H1 (cell line): ENCODE measurements around the gene ZBTB22. TPM values are rescaled to one million over a fixed set of nuclear protein-coding genes. Genes with fewer than 3 reads are reported as not detected.
A peak's percentile ranks its signal among the peaks of the same experiment; 100 is the strongest.

Experiments used
- CHD1 ChIP-seq: IDR thresholded peaks from 2 replicates; pipeline ENCODE4 v1.6.1; 2012; ENCODE audit warnings: low read depth, low read length, improper control_type of control experiment
- CREB1 ChIP-seq: IDR thresholded peaks from 2 replicates; pipeline ENCODE4 v1.6.1; 2012; ENCODE audit warnings: inconsistent platforms
- GTF2F1 ChIP-seq: IDR thresholded peaks from 2 replicates; pipeline ENCODE4 v1.6.1; 2012; ENCODE audit warnings: low read depth, low read length, improper control_type of control experiment, borderline replicate concordance
- HDAC6 ChIP-seq: IDR thresholded peaks from one replicate; pipeline ENCODE4 v1.7.1; 2012; ENCODE audit warnings: low read depth, mild to moderate bottlenecking, inconsistent platforms, low read length, moderate library complexity
- KDM5A ChIP-seq: fragments of 200-600 bp; IDR thresholded peaks from 2 replicates; pipeline ENCODE4 v1.7.1; 2012; ENCODE audit warnings: mild to moderate bottlenecking, low read length, inconsistent platforms, mixed read lengths
- MAX ChIP-seq: IDR thresholded peaks from 2 replicates; pipeline ENCODE4 v1.6.1; 2012; ENCODE audit warnings: inconsistent platforms
- POLR2A ChIP-seq, 2 experiments: IDR thresholded peaks; 1 replicate in 1 of 2; 2 replicates in 1 of 2; pipeline ENCODE4 v1.6.1; 2011; ENCODE audit warnings: low read depth in 2 of 2, low read length in 2 of 2, mild to moderate bottlenecking in 2 of 2; ENCODE audit errors: control extremely low read depth in 1 of 2
- RAD21 ChIP-seq, 2 experiments: IDR thresholded peaks in 1 of 2; conservative IDR thresholded peaks in 1 of 2; 2 replicates each; pipeline ENCODE4 v1.6.1; 2011; ENCODE audit warnings: low read depth in 2 of 2, low read length in 2 of 2, improper control_type of control experiment in 1 of 2, inconsistent platforms in 1 of 2, mild to moderate bottlenecking in 1 of 2, moderate library complexity in 1 of 2
- SAP30 ChIP-seq: fragments of 300-600 bp; sonication (generic); IDR thresholded peaks from 2 replicates; pipeline ENCODE4 v1.7.1; 2012; ENCODE audit warnings: low read length, moderate library complexity, mild to moderate bottlenecking, inconsistent platforms; ENCODE audit not compliant: insufficient read depth, insufficient replicate concordance
- SIRT6 ChIP-seq: IDR thresholded peaks from one replicate; pipeline ENCODE4 v1.7.1; 2012; ENCODE audit warnings: low read length, inconsistent platforms
- SIX5 ChIP-seq: IDR thresholded peaks from 2 replicates; pipeline ENCODE4 v1.6.1; 2011; ENCODE audit warnings: mild to moderate bottlenecking, low read depth, low read length
- SP2 ChIP-seq: IDR thresholded peaks from 2 replicates; pipeline ENCODE4 v1.6.1; 2012; ENCODE audit warnings: mild to moderate bottlenecking, low read length, inconsistent platforms
- ZNF274 ChIP-seq: IDR thresholded peaks from 2 replicates; pipeline ENCODE4 v1.7.0; 2012; ENCODE audit warnings: low read length, borderline replicate concordance; ENCODE audit errors: extremely low read depth
- polyA plus RNA-seq, 7 experiments: library from polyadenylated mRNA; depleted of rRNA in 3 of 7; stranded (reverse) in 5 of 7; unstranded in 2 of 7; fragments of >200 nt in 5 of 7; fragments of 200-250 nt in 2 of 7; gene quantifications; 1 replicate in 5 of 7; 2 replicates in 1 of 7; 4 replicates in 1 of 7; pipeline versions ENCODE4 v1.2.1 to v1.2.3, GENCODE V29; 2011 to 2013; ENCODE audit warnings: missing spikeins in 2 of 7, mixed read lengths in 2 of 7
- total RNA-seq: library from RNA; stranded (reverse); fragmentation: NEBNext Ultra II Directional; extraction: Animal tissue kit (Norgen Biotek cat#: 25700); gene quantifications from 2 replicates; pipeline ENCODE4 v1.2.1, GENCODE V29; 2021

ZBTB22 gene
- total and polyA plus RNA-seq, 2 of the 8 experiments (the other 6 are each of a cell fraction or from before 2014, with no cell fraction given): 7.4 to 9.9 TPM

DNA sequence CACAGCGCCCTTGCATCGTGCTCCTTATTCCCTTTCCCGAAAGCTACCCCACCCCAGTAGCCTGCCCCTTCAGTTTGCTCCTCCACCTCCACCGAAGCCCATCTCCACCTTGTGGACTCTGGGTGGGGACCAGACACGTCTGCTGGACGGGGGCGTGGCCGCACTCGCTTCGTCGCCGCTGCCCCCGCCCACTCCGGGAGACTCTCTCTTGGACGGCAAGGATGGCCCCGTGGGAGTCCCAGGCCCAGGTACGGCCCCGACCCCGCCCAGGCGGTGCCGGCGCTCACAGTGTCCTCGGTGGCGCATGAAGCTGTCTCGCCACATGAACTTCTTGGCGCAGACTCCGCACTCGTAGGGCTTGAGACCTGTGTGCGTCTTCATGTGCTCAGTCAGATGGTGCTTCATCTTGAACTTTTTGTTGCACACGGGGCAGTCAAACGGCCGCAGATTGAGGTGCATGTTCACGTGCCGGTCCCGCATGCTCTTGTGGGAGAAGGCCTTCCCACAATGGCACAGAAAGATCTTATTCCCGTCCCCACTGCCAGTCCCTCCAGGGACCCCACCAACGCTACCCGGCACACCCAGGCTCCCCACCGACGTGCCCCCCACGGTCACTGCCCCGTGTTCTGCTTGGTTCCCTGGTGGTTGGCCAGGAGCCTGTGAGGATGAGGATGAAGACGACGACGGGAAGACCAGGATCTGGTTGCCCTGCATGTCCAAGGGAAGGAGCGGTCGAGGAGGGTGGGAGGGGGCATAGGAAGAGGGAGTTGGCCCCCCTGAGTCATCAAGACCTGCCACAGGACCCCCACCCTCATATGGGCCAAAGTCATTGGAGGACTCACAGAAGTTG is 2.4 kb downstream of the ZBTB22 start (continued):
- no peak for TF ChIP-seq SIX5
- TF ChIP-seq GTF2F1: no peak
- no peak for TF ChIP-seq KDM5A
- 0 out of 2 replicates have a peak, but pooled peaks have one; percentile 28 for TF ChIP-seq MAX
- no peak for TF ChIP-seq SAP30
- no peak for TF ChIP-seq ZNF274
- no peak for TF ChIP-seq CHD1
- TF ChIP-seq SIRT6: no peak
- TF ChIP-seq POLR2A (IDR thresholded peaks at IDR 0.05; ENCODE audit: control extremely low read depth in 1 of 2, low read depth in 2 of 2, low read length in 2 of 2): peak in 1 of 2 experiments; percentile 61; a peak in 2 of 3 replicates
- no peak for TF ChIP-seq RAD21 (IDR thresholded peaks at IDR 0.05 in 1 of 2, conservative IDR thresholded peaks at IDR 0.05 in 1 of 2; ENCODE audit: low read depth in 2 of 2, low read length in 2 of 2)
- no peak for TF ChIP-seq HDAC6
- TF ChIP-seq SP2: no peak
- TF ChIP-seq CREB1: no peak
